Measurements from ENCODE around the gene EEFSEC.

DNA sequence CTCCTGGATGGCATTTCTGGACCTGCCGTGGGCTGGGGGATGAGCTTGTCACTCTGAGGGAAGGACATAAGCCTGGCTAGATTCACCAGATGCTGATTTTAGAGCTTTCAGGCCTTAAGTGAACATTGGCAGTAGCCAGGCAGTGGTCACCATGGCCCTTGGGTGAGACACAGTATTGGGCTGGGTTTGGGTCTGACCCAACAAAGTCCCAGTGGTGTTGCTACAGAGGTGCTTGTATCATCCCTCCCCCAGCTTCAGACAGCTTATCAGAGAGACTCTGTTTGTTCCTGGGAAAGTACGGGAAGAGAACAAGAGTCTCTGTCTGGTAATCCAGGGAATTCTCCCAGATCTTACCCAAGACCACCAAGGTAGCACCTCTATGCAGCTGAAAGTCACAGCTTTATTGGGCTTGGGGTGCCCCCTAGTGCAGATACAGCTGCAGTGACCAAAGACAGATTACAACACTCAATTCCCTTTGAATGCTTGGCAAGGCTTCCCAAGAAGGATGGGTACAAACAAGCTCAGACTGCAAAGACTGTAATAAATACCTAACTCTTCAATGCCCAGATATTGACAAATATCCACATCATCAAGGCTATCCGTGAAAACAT is 19.9 kb upstream of the EEFSEC start:
- TF ChIP-seq CTCF (conservative IDR thresholded peaks at IDR 0.05; ENCODE audit: low read depth in 2 of 2) = peak; percentile 82 to 92
- TF ChIP-seq NANOG (IDR thresholded peaks at IDR 0.05; ENCODE audit: borderline replicate concordance) = no peak
- TF ChIP-seq POLR2AphosphoS5 (IDR thresholded peaks at IDR 0.05; ENCODE audit: low read depth) = no peak
- TF ChIP-seq EZH2 (IDR thresholded peaks at IDR 0.05; ENCODE audit: low read depth, unreplicated experiment) = no peak
- TF ChIP-seq REST (IDR thresholded peaks at IDR 0.05; ENCODE audit: unreplicated experiment) = no peak
- TF ChIP-seq EZH2phosphoT487 (IDR thresholded peaks at IDR 0.05; ENCODE audit: unreplicated experiment) = no peak
- TF ChIP-seq JUNB (IDR thresholded peaks at IDR 0.05; ENCODE audit: unreplicated experiment) = no peak
